GM23338 (cell line): Measurements from ENCODE around the gene RAB3A. TPM values are rescaled to one million over a fixed set of nuclear protein-coding genes. Genes with fewer than 3 reads are reported as not detected.

Experiments
- ATAC-seq: fragments of 200-7000 bp; cut with Tn5 transposase; 3 replicates; pipeline ENCODE4 v1.9.1; 2020
- DNase-seq: peaks from one replicate; pipeline ENCODE4 v3.0.0-alpha.2; 2015; ENCODE audit warnings: low spot score
- H2AFZ ChIP-seq: fragments of 200-600 bp; sonication (generic); 2 replicates; pipeline ENCODE4 v1.8.0; 2016; ENCODE audit warnings: antibody characterized with exemption, mild to moderate bottlenecking, moderate library complexity
- H3F3A ChIP-seq: fragments of 200-600 bp; sonication (generic); replicated peaks from 2 replicates; pipeline ENCODE4 v1.8.0; 2017; ENCODE audit warnings: antibody characterized with exemption, mixed run types, low read depth
- H3K27ac ChIP-seq: fragments of 200-600 bp; sonication (generic); 2 replicates; pipeline ENCODE4 v1.6.1; 2016; ENCODE audit warnings: low read depth
- H3K27me3 ChIP-seq: fragments of 200-600 bp; sonication (generic); 2 replicates; pipeline ENCODE4 v1.8.0; 2016; ENCODE audit warnings: mild to moderate bottlenecking, mixed run types, moderate library complexity; ENCODE audit not compliant: insufficient read depth
- H3K36me3 ChIP-seq: fragments of 200-600 bp; sonication (generic); 2 replicates; pipeline ENCODE4 v1.8.0; 2016; ENCODE audit warnings: mild to moderate bottlenecking; ENCODE audit not compliant: insufficient read depth
- H3K4me1 ChIP-seq: fragments of 200-600 bp; sonication (generic); 2 replicates; pipeline ENCODE4 v1.8.0; 2016; ENCODE audit warnings: mild to moderate bottlenecking, moderate library complexity; ENCODE audit not compliant: insufficient read depth
- H3K4me2 ChIP-seq: fragments of 200-600 bp; sonication (generic); 2 replicates; pipeline ENCODE4 v1.7.1; 2017; ENCODE audit warnings: mixed run types
- H3K4me3 ChIP-seq: fragments of 200-600 bp; sonication (generic); 2 replicates; pipeline ENCODE4 v1.6.1; 2016; ENCODE audit warnings: mixed run types
- H3K79me2 ChIP-seq: fragments of 200-600 bp; sonication (generic); replicated peaks from 2 replicates; pipeline ENCODE4 v1.8.0; 2017; ENCODE audit warnings: mild to moderate bottlenecking; ENCODE audit not compliant: insufficient read depth
- H3K9me2 ChIP-seq: fragments of 200-600 bp; sonication (generic); 2 replicates; pipeline ENCODE4 v1.8.0; 2017; ENCODE audit not compliant: insufficient read depth
- H4K20me1 ChIP-seq: fragments of 200-600 bp; sonication (generic); replicated peaks from 2 replicates; pipeline ENCODE4 v1.8.0; 2017; ENCODE audit warnings: mild to moderate bottlenecking; ENCODE audit not compliant: insufficient read depth
- H3K27ac Mint-ChIP-seq: 2 replicates; pipeline ENCODE4 v1.8.0; 2020; ENCODE audit warnings: inconsistent platforms, mild to moderate bottlenecking, moderate library complexity, mixed read lengths
- H3K27me3 Mint-ChIP-seq: 3 replicates; pipeline ENCODE4 v1.8.0; 2022; ENCODE audit warnings: low read depth, mild to moderate bottlenecking, moderate library complexity, mixed read lengths, inconsistent platforms; ENCODE audit not compliant: insufficient read depth, poor library complexity
- H3K36me3 Mint-ChIP-seq: 3 replicates; pipeline ENCODE4 v1.8.0; 2021; ENCODE audit warnings: low read depth, mild to moderate bottlenecking, inconsistent platforms, moderate library complexity, mixed read lengths
- H3K4me1 Mint-ChIP-seq: 3 replicates; pipeline ENCODE4 v1.8.0; 2020; ENCODE audit warnings: mild to moderate bottlenecking, inconsistent platforms, mixed read lengths
- H3K4me3 Mint-ChIP-seq: 3 replicates; pipeline ENCODE4 v1.8.0; 2021; ENCODE audit warnings: moderate library complexity, mild to moderate bottlenecking, inconsistent platforms, mixed read lengths
- H3K9me3 Mint-ChIP-seq: 3 replicates; pipeline ENCODE4 v1.8.0; 2020; ENCODE audit warnings: moderate library complexity, mild to moderate bottlenecking, inconsistent platforms, mixed read lengths
- CREB1 ChIP-seq: fragments of 250-450 bp; sonication (Bioruptor Pico); IDR thresholded peaks from 2 replicates; pipeline ENCODE4 v1.5.0; 2020; ENCODE audit warnings: low read depth, mild to moderate bottlenecking, moderate library complexity
- ETS1 ChIP-seq: IDR thresholded peaks from 2 replicates; pipeline ENCODE4 v1.6.1; 2016; ENCODE audit warnings: antibody characterized with exemption
- EZH2 ChIP-seq: fragments of 200-600 bp; sonication (generic); IDR thresholded peaks from one replicate; pipeline ENCODE4 v1.8.0; 2017; ENCODE audit warnings: antibody characterized with exemption, mild to moderate bottlenecking, low read depth; ENCODE audit not compliant: unreplicated experiment
- EZH2phosphoT487 ChIP-seq: fragments of 200-600 bp; sonication (generic); IDR thresholded peaks from one replicate; pipeline ENCODE4 v1.8.1; 2018; ENCODE audit warnings: antibody characterized with exemption; ENCODE audit not compliant: unreplicated experiment
- JUNB ChIP-seq: IDR thresholded peaks from one replicate; pipeline ENCODE4 v1.6.1; 2016; ENCODE audit warnings: antibody characterized with exemption; ENCODE audit not compliant: unreplicated experiment
- NANOG ChIP-seq: IDR thresholded peaks from 2 replicates; pipeline ENCODE4 v1.6.1; 2016; ENCODE audit warnings: antibody characterized with exemption, borderline replicate concordance
- POLR2AphosphoS5 ChIP-seq: IDR thresholded peaks from 2 replicates; pipeline ENCODE4 v1.6.1; 2016; ENCODE audit warnings: antibody characterized with exemption, low read depth
- STAT1 ChIP-seq: IDR thresholded peaks from one replicate; pipeline ENCODE4 v1.6.1; 2016; ENCODE audit warnings: antibody characterized with exemption; ENCODE audit not compliant: unreplicated experiment
- ZNF114 ChIP-seq: fragments of 250-450 bp; sonication (Bioruptor Pico); IDR thresholded peaks from 2 replicates; pipeline ENCODE4 v1.5.0; 2020; ENCODE audit warnings: mild to moderate bottlenecking, moderate library complexity
- ZNF331 ChIP-seq: fragments of 250-450 bp; sonication (Bioruptor Pico); IDR thresholded peaks from 2 replicates; pipeline ENCODE4 v1.5.0; 2020; ENCODE audit warnings: low read depth, mild to moderate bottlenecking, moderate library complexity
- ZNF462 ChIP-seq: fragments of 250-450 bp; sonication (Bioruptor Pico); IDR thresholded peaks from 2 replicates; pipeline ENCODE4 v1.5.0; 2020; ENCODE audit warnings: mild to moderate bottlenecking, moderate library complexity
- polyA plus RNA-seq: library from polyadenylated mRNA; unstranded; fragments of >200 nt; fragmentation: Nextera tagmentation; extraction: Ambion mirVana; gene quantifications from 2 replicates; pipeline ENCODE4 v1.2.1, GENCODE V29; 2016
- total RNA-seq: library from RNA; depleted of rRNA; stranded (reverse); fragments of >200 nt; shearing (Covaris generic); gene quantifications from 2 replicates; pipeline ENCODE4 v1.2.3, GENCODE V29; 2014
- TF ChIP-seq, protein P1 (sequence below), 2 experiments: fragments of 200-600 bp in 1 of 2; sonication (generic) in 1 of 2; conservative IDR thresholded peaks; 2 replicates each; pipeline versions ENCODE4 v1.5.1 to v1.6.1; 2016 to 2017; ENCODE audit warnings: antibody characterized with exemption in 2 of 2, low read depth in 2 of 2, mild to moderate bottlenecking in 2 of 2, moderate library complexity in 1 of 2
- TF ChIP-seq, protein P2 (sequence below): IDR thresholded peaks from one replicate; pipeline ENCODE4 v1.6.1; 2018; ENCODE audit warnings: antibody characterized with exemption; ENCODE audit not compliant: unreplicated experiment

RAB3A gene
- total and polyA plus RNA-seq, 2 experiments from 2014 or later, result 9.7 to 20.3 TPM

GRCh38 chr19:18253130-18253529, 49.3 kb upstream of the RAB3A start:
- Mint-ChIP-seq H3K27me3 (peaks cover 11% of the 10 kb centered on the region), H3K27ac (no peak overlapping the region), H3K9me3 (no peaks in the 10 kb centered on the region; the same call in 2 of the 3 replicates), H3K4me3 (no peak overlapping the region), H3K36me3 (no peaks in the 10 kb centered on the region), H3K4me1 (peaks cover 10% of the 10 kb centered on the region)
- Histone ChIP-seq H3K4me3 (no peak overlapping the region), H3K36me3 (no peaks in the 10 kb centered on the region), H3K4me2 (no peak overlapping the region), H3K27me3 (no peaks in the 10 kb centered on the region), H3K27ac (no peak overlapping the region), H3K4me1 (peaks cover 12% of the 10 kb centered on the region; the same call in 1 of the 2 replicates), H3F3A (peaks cover 7% of the 10 kb centered on the region), H2AFZ (no peak overlapping the region), H4K20me1 (no peaks in the 10 kb centered on the region), H3K79me2 (no peaks in the 10 kb centered on the region), H3K9me2 (no peaks in the 10 kb centered on the region)
- ATAC-seq (no peak), DNase-seq (no peak)
- TF ChIP-seq STAT1 (no peak), ZNF331 (CRISPR knock-in tag) (no peak), POLR2AphosphoS5 (no peak), CREB1 (CRISPR knock-in tag) (no peak), NANOG (no peak), EZH2phosphoT487 (no peak), JUNB (no peak), ZNF462 (CRISPR knock-in tag) (no peak), EZH2 (no peak), ETS1 (no peak), ZNF114 (CRISPR knock-in tag) (no peak)
- TF ChIP-seq, protein P1, sequence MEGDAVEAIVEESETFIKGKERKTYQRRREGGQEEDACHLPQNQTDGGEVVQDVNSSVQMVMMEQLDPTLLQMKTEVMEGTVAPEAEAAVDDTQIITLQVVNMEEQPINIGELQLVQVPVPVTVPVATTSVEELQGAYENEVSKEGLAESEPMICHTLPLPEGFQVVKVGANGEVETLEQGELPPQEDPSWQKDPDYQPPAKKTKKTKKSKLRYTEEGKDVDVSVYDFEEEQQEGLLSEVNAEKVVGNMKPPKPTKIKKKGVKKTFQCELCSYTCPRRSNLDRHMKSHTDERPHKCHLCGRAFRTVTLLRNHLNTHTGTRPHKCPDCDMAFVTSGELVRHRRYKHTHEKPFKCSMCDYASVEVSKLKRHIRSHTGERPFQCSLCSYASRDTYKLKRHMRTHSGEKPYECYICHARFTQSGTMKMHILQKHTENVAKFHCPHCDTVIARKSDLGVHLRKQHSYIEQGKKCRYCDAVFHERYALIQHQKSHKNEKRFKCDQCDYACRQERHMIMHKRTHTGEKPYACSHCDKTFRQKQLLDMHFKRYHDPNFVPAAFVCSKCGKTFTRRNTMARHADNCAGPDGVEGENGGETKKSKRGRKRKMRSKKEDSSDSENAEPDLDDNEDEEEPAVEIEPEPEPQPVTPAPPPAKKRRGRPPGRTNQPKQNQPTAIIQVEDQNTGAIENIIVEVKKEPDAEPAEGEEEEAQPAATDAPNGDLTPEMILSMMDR (conservative IDR thresholded peaks at IDR 0.05; ENCODE audit: low read depth in 2 of 2), result no peak
- TF ChIP-seq, protein P2, sequence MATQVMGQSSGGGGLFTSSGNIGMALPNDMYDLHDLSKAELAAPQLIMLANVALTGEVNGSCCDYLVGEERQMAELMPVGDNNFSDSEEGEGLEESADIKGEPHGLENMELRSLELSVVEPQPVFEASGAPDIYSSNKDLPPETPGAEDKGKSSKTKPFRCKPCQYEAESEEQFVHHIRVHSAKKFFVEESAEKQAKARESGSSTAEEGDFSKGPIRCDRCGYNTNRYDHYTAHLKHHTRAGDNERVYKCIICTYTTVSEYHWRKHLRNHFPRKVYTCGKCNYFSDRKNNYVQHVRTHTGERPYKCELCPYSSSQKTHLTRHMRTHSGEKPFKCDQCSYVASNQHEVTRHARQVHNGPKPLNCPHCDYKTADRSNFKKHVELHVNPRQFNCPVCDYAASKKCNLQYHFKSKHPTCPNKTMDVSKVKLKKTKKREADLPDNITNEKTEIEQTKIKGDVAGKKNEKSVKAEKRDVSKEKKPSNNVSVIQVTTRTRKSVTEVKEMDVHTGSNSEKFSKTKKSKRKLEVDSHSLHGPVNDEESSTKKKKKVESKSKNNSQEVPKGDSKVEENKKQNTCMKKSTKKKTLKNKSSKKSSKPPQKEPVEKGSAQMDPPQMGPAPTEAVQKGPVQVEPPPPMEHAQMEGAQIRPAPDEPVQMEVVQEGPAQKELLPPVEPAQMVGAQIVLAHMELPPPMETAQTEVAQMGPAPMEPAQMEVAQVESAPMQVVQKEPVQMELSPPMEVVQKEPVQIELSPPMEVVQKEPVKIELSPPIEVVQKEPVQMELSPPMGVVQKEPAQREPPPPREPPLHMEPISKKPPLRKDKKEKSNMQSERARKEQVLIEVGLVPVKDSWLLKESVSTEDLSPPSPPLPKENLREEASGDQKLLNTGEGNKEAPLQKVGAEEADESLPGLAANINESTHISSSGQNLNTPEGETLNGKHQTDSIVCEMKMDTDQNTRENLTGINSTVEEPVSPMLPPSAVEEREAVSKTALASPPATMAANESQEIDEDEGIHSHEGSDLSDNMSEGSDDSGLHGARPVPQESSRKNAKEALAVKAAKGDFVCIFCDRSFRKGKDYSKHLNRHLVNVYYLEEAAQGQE, result no peak
